Metanephros (tissue), 1 donor: ENCODE results near the gene ITGAE. TPM values are rescaled to one million over a fixed set of nuclear protein-coding genes. Genes with fewer than 3 reads are reported as not detected.

Experiments
- total RNA-seq: library from RNA; depleted of rRNA; stranded (reverse); fragments of >200 nt; gene quantifications from one replicate; pipeline ENCODE4 v1.2.3, GENCODE V29; 2014

ITGAE gene, protein sequence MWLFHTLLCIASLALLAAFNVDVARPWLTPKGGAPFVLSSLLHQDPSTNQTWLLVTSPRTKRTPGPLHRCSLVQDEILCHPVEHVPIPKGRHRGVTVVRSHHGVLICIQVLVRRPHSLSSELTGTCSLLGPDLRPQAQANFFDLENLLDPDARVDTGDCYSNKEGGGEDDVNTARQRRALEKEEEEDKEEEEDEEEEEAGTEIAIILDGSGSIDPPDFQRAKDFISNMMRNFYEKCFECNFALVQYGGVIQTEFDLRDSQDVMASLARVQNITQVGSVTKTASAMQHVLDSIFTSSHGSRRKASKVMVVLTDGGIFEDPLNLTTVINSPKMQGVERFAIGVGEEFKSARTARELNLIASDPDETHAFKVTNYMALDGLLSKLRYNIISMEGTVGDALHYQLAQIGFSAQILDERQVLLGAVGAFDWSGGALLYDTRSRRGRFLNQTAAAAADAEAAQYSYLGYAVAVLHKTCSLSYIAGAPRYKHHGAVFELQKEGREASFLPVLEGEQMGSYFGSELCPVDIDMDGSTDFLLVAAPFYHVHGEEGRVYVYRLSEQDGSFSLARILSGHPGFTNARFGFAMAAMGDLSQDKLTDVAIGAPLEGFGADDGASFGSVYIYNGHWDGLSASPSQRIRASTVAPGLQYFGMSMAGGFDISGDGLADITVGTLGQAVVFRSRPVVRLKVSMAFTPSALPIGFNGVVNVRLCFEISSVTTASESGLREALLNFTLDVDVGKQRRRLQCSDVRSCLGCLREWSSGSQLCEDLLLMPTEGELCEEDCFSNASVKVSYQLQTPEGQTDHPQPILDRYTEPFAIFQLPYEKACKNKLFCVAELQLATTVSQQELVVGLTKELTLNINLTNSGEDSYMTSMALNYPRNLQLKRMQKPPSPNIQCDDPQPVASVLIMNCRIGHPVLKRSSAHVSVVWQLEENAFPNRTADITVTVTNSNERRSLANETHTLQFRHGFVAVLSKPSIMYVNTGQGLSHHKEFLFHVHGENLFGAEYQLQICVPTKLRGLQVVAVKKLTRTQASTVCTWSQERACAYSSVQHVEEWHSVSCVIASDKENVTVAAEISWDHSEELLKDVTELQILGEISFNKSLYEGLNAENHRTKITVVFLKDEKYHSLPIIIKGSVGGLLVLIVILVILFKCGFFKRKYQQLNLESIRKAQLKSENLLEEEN
- 14.5 TPM for total RNA-seq

DNA sequence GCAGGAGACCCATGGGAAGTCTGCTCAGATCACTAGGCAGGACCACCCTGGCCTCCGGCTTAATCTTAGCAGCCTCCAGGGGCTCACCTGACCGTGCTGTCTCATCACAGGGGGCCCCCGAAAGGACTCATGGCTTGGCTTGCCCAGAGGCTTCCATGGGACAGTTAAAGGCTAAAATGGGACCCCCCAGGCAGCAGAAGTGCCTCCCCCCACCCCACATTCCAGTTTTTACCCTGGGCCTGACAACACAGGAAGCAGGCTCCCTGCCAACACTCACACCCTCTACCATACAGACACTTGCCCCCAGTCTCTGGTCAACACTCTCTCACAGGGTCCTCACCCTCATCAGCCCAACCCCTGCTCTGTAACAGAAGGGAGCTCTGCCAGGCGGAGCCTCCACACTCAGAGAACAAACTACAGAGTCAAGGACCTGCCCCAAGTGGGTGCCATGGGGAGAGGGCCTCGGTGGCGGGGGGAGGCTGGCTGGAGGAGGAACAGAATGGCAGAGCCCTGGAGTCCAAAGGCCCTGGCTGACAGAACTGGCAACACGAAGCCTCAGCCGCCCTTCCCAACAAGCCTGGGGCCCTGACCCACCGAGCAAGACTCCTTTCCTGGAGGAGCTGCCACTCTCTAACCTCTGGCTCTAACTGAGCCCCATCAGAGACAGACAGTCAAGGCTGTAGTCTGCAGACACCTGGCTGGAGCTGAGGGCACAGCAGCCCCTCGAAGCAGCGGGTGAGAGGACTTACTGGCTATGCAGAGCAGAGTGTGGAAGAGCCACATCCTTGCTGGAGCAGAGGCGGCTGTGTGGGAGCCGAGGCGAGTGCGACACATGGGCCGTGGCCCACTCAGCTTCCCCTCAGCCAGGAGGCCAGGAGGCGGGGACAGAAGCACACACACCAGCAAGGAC, at the start of gene ITGAE:
ITGAE (minus strand) TSS at position 827 of the 910 bp plus-strand sequence; CDS start at position 783, 44 bp downstream.

DNA sequence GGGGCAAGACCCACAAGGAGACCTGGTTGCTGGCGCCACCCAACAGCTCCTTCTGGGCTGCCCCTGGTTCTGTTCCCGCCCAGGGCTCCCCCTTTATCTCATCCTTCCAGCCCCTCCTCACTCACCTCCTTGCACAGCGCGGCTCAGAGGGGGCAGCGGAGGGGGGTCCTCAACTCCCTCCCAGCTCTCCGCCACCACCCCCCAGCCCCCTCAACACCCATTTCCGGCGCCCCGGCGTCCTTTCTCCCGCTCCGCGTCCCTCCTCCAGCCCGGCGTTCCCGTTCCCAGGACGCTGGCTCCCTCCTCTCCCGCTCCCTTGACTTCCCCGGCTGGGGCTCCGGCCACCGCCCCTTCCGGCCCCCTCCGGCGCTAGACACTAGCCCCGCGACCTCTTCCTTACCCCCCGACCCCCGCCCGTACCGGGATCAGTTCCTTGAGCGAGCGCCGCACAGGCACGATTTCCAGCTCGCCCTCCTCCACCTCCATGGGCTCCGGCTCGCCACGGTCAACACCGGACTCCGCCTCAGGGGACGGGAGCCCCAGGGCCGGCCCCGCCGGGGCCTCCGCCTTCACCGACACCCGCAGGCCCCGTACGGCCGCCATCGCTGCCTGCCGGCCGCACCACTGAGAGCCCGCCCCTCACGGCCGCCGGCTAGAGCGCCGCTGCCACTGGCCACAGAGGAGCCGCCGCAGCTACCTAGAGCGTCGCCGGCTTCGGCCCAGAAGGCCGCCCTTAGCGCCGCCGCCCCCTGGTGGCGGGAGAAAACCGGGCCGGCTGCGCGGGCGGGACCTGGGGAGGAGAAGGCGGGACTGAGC, 44.8 kb upstream of the ITGAE start, which contains the start of gene NCBP3:
NCBP3 (minus strand) TSS at position 626 of the 816 bp plus-strand sequence; CDS start at position 603, 23 bp downstream.

DNA sequence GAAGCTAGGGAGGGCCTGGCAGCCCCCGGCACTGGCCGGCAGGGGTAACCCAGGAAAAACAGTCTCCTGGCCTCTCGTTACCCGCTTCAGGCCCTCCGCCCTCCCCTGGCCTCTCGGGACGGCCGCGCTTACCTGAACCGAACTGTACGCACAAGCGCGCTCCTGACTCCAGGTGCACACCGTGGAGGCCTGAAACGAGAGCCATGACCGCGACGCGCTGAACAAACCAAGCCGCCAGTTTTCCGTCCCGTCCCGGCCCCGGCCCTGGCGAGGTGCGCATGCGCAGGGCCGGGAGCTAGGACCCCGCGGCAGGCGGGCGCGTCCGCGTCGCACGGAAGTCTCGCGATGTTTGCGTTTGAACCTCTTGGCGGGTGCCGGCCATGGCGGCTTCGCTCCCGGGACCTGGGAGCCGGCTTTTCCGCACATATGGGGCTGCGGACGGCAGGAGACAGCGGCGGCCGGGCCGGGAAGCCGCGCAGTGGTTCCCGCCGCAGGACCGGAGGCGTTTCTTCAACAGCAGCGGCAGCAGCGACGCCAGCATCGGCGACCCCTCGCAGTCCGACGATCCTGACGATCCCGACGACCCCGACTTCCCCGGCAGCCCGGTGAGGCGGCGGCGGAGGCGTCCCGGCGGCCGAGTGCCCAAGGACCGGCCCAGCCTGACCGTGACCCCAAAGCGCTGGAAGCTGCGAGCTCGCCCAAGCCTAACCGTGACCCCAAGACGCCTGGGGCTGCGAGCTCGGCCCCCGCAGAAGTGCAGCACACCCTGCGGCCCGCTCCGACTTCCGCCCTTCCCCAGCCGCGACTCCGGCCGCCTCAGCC, 77.2 kb downstream of the ITGAE start, which contains the start of gene HASPIN:
HASPIN (plus strand) TSS at position 348 of the 822 bp plus-strand sequence; CDS start at position 381, 33 bp downstream.

DNA sequence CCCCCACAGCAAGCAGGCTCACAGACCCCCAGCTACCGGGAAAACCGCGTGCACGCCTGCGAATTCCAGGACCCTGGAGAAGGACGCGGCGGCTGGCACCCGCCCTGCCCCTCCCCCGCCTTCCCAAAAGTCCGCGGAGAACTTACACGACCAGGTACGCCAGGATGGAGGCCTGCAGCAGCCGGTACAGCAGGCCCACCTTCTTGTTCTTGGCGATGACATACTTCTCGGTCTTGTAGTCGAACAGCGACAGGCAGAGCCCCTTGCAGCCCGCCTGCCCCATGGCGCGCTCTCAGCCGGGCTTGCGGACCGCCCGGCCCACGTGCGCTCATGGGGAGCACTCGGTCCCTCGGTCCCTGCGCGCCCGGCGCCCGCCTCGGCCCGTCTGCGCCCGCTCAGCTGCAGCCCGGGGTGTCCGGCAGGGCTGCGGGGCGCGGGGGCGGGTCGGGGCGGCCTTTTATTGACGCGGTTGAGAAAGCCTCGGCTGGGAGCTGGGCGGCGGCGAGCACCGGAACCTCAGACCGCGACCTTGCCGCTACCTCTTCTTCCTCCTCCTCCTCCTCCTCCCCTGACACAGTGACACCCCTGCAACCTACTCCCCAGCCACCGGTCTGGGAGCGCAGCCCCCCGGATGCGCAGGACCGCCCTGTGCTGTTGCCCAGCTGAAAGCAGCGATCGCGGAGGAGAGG, 105.1 kb downstream of the ITGAE start, which contains the start of gene P2RX5:
P2RX5 (minus strand) TSS at position 433 of the 689 bp plus-strand sequence; CDS start at position 283, 150 bp downstream.

DNA sequence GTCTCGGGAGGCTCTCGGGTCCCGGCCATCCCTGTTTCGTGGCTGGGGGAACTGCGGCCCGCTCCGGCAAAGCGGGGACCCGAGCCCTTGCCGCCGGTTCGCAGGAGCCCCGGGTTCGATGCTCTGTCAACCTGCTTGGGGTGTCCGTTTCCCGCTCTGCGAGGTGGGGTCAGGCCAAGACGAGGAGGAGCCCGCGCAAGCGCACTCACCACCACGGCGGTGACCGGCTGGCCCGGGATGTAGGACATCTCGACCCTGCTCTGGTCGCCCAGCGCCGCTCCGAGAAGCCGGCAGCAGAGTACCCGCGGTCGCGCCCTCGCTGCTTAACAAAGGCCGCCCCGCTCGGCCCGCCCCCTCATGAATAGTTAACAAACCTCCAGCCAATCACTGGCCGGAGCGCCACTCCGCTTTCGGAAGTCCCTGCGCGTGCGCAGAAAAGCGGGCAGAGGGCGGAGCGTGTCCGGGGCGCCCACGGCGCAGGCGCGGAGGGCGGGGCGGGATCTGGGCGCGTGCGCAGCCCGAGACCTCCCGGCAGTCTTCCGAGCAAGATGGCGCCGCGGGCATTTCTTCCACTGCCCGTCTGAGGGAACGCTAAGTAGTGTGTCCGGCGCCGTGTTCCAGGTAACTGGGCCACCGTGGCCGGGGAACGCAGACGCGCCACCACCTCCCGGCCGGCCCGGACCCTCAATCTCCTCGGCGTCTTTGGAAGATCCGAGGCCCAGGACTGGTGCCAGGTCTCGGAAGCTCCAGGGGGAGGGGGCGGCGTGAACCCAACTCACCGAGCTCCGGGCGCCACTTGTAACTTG, 132.5 kb downstream of the ITGAE start, which contains the start of the genes EMC6 and TAX1BP3:
EMC6 (plus strand) TSS at position 534 of the 806 bp plus-strand sequence. CDS start 335 bp downstream, outside the sequence.
TAX1BP3 (minus strand) TSS at position 300 of the 806 bp plus-strand sequence; CDS start at position 248, 52 bp downstream.

Other genes starting within 250 kb of the ITGAE start
- gene TRPV3, start 243.4 kb downstream of the ITGAE start, total RNA-seq, result 0.64 TPM
- 11.6 TPM for gene TRPV1, start 191.8 kb downstream of the ITGAE start, total RNA-seq
- gene SHPK, start 164.9 kb downstream of the ITGAE start, total RNA-seq, result 22.8 TPM
- gene CTNS, start 164.4 kb downstream of the ITGAE start, total RNA-seq, result 20.3 TPM
- 77.0 TPM for gene TAX1BP3, start 132.6 kb downstream of the ITGAE start, total RNA-seq
- 18.6 TPM for gene EMC6, start 132.4 kb downstream of the ITGAE start, total RNA-seq
- 5.4 TPM for gene P2RX5, start 105.0 kb downstream of the ITGAE start, total RNA-seq
- 4.2 TPM for gene HASPIN, start 77.3 kb downstream of the ITGAE start, total RNA-seq
- 32.3 TPM for gene NCBP3, start 45.1 kb upstream of the ITGAE start, total RNA-seq
- gene CAMKK1, start 91.9 kb upstream of the ITGAE start, total RNA-seq, result 3.5 TPM
- 4.3 TPM for gene P2RX1, start 115.3 kb upstream of the ITGAE start, total RNA-seq
- gene ATP2A3, start 163.2 kb upstream of the ITGAE start, total RNA-seq, result 12.6 TPM